Measurements from ENCODE around the gene WRNIP1.
"Not testable (repeated sequence)": the region's sequence is repeated elsewhere in the genome, so short reads cannot be mapped to it uniquely, and the experiment has no call there.

The WRNIP1 gene

DNA sequence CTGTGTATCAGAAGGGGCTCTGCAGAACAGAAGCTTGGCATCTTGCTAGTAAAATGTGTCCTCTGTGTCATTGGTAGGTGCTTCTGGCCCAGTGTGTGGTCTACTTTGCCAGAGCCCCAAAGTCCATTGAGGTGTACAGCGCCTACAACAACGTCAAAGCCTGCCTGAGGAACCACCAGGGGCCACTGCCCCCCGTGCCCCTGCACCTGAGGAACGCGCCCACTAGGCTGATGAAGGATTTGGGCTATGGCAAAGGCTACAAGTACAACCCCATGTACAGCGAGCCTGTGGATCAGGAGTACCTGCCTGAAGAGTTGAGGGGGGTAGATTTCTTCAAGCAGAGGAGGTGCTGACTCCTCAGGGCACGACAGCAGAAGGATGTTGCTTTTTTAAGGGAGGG, 19.7 kb downstream of the WRNIP1 start:
- DNase-seq (ENCODE audit: low spot score): no peak

DNA sequence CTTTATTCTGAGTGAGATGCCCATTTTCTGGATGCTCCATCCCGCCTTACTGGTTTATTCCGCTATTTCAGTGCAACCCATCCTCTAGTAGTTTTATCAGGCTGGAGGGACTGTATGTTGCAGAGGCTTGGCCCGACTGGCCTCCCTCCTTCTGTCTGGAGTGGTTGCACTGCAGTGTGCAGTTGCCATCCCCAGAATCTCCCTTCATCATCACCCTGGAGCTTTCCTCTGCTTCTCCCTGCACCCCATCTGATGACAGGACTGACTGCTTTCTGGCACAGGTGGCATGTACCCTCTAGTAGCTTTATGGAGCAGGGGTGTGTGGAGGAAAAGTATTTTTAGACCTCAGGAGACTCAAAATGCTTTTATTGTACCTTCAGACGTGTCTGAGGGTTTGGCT, 21.1 kb downstream of the WRNIP1 start:
- no peak for DNase-seq (ENCODE audit: low spot score)

DNA sequence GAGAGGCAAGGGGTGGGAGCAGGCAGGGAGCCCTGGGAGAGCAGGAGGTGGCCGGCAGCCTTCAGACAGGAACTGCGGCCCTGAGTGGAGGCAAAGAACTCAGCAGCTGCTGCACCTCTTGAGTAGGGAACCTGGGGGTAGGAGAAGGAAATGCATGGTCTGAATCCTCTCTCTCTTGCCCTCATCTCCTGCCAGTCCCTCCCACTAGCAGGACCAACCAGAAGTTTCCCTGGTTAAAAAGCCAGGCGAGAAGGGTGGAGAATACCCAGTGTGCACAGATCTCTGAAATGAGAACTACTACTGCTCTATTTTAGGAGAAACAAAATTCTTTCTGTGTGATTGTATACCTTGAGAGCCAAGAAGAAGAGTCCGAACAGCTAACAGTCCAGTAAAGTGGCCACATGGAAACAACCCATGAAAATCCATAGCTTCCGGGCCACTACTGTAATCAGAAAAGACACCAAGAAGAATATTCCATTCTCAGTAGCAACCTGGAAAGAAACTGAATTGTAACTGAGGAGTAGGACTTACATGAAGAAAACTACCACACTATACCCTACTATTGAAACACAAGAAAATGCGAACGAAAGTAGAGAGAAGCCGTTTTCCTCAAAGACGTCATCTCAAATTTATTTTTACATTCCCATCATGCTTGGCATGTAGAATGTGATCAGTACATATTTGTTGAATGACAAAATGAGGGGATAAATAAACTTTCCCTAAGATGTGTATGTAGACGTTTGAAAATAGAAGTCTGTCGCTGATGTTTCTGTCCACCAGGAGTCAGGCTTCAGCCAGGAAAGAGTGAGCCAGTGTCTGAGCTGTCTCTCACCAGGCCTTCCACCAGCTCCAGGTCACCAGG, 25.6 kb downstream of the WRNIP1 start:
- DNase-seq (ENCODE audit: low spot score): peak; percentile 53

DNA sequence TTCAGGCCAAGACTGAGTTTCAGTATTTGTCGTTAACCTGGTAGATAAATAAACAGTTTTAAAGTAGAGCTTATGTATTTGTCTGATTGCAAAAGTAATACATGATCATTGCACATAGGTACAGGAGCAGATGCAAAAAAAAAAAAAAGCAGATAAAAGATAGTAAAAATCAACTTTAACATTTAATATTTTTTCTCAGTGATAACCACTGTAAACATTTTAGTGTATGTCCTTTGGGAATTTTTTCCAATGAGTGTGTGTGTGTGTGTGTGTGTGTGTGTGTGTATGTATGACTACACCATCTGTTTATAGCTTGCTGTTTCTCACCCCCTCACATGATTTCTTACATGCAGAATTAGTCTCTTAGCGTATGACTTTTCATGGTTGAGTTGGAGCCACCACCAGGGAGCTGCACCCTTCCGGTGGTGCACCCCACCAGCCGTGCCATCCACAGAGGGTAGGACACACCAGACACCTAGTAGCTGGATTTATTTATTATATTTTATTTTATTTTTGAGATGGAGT, 26.3 kb downstream of the WRNIP1 start:
- DNase-seq (ENCODE audit: low spot score): no peak

DNA sequence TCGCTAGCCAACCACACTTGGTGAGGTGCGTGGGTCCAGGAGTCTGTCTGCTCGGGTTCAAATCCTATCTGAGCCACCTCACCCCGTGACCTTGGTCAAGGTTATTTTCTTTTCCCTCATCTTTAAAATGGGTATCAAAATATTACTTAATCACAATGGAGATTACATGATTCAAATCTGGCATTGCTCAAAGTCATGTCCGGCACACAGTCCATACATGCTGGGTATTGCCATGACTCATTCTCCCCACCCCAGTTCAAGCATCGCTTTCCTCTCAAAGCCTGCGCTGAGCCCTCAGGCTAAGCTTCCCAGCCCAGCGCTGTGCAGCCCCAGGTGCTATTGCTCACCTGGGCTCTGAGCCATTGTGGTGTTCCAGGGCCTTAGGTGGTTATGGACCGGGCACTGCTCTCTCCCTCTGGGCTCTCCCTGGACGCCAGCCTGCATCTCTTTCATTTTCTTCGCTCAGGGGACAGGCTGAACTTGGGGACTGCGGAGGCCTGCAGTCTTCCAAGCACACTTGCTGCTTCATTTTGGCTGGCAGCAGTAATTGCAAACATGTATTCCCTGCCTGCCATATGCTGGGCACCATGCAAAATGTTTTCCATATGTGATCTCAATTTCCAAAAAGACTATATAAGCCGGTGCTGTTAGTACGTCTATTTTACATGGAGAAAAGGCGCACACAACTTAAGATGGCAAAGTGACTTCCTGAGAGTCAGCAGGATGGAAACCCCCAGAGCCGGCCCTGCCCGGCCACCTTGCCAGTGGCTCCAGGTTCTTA, 27.3 kb downstream of the WRNIP1 start:
- DNase-seq (ENCODE audit: low spot score): no peak

DNA sequence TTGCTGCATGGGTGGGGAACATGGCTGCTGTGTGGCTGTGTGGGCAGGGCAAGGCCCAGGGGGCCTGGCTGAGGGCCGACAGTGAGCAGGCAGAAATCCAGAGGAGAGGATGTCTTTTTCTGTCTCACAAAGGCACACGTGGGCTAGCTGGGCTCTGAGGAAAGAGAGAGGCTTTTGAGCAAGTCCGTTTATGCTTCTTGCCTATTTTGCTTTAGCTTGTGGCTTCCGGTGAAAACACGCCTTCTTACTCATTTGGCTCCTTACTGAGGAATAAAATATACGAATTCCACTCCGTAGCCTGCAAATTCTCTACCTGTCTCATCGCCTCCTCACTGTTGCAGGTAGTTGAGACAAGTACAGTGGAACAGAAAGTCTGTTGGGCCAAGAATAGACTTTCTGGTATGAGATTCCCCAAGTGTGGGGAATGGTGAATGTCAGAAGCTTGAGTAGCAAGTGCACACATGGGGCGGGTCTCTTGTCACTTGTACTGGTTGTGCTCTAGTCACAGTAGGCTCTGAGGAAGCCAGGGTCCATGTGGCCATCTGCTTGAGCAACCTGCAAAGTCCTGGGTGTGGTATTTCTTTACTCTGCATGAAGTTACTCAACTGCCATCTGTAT, 28.4 kb downstream of the WRNIP1 start:
- no peak for DNase-seq (ENCODE audit: low spot score)

DNA sequence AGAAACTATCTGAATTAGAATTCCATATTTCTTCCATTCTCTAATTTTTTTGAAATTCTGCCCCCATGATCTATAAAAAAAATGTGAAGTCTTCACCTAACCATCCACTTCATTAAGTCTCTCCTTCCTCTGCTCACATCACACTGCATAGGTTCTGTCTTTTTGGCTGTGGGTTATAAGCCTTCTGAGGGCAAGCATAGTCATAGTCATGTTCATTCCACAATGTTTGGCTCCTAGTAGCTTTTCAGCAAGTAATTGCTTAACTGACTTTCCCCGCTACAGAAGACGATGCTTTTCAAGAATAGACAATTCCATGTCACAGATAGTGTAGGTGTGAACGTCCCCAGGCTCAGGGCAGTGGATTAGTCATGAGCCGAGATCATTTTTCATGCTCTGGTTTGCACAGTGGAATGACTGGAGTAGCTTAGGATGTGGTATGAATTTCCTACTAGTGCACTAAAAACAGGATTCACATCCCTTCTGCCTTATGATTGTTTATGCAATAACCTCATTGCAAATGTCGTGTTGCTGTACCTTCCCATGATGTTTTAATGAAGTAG, 29.1 kb downstream of the WRNIP1 start:
- DNase-seq (ENCODE audit: low spot score): no peak

DNA sequence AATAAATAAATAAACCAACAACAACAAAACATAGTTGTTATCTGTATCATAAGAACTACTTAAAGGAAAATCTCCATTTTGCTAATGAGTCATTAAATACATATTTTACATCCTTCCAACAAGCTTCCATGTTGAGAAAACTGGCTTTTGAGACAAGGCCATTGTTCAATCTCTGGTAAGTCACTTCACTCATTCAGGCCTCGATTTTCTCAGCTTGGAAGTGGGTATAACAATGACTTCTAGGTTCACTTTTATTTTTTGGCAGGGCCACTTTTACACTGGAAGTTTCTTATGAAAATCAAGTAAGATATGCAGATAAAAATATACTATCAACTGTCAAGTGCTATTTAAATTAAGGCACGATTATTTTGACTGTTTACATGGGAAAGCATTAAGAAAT, 30.0 kb downstream of the WRNIP1 start:
- no peak for DNase-seq (ENCODE audit: low spot score)

DNA sequence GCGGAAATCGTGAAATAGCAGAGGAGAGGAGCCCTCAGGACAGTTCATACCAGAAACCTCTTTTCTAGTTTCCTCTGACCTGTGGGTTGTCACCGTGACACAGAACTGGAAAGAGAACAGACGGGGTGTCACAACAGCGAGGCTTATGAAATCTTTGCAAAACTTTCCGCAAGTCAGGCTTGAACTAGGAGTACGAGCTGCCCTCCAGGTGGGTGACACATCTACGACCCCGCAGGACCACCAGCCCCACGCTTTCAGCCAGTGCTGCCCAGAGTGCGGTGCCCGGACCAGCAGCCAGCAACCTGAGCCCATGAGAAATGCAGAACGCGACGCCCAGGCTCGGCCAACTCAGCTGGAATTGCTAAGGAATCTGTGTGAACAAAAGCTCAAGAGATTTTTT, 30.8 kb downstream of the WRNIP1 start:
- DNase-seq (ENCODE audit: low spot score): no peak

DNA sequence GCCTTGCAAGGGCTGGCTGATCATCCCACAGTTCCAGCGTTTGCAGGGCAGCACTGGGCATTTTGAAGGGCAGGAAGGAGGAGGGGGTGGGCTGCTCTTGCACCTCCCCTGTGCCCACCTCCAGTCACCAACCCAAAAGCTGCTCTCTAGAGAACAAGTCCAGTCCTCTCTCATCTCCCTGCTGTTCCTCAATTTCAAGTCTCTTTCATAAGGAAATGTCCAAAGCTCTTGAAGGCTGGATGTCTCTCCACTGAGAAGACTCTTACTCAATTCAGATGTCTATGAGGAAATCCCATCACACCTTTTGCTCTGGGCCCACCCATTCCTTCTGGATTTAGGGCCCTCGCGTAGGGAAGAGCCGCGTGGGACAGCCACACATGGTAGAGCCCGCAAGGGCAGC, 31.7 kb downstream of the WRNIP1 start:
- DNase-seq (ENCODE audit: low spot score): no peak

DNA sequence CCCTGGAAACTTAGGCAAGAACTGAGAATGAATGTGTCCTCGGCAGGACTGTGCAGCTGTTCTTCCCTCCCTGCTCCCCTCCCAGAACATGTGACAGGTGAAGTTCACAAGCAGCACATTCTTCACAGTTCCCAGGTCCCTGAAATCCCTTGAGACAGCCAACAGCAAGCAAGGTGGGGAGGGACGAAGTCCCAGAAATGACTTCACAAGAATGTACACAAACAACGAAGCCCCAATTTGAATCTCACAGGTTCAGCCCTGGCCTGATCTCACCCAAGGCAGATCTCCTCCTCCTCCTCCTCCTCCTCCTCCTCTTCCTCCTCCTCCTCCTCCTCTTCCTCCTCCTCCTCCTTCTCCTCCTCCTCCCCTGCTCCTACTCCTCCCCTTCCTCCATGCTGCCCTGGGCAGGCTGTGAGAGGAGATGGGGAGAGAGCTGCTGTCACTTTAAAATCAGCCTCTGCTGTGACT, 32.4 kb downstream of the WRNIP1 start:
- no peak for DNase-seq (ENCODE audit: low spot score)

DNA sequence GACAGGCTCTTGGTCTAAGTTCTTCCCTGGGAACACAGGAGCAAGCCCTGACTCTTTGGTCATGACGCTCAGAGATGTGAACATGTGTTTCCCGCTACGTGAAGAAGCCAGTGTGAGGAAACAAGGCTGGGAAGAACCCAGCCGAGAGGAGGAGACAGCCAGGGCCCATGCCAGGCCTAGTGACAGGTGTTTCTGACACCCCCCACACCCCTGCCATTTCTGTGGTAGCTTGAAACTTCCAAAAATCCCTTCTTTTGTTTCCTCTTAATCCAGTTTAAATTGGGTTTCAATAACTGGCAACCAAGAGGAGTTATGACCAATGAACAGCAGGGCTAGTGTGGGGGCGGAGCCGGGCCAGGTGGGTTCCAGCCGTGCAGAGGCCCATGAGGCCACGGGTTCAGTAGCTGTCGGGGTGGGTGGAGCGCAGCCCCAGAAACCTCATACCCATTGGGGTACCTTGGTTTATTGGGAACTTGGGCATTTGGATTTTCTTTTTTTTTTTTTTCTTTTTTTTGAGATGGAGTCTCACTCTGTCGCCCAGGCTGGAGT, 33.5 kb downstream of the WRNIP1 start:
- no peak for DNase-seq (ENCODE audit: low spot score)

DNA sequence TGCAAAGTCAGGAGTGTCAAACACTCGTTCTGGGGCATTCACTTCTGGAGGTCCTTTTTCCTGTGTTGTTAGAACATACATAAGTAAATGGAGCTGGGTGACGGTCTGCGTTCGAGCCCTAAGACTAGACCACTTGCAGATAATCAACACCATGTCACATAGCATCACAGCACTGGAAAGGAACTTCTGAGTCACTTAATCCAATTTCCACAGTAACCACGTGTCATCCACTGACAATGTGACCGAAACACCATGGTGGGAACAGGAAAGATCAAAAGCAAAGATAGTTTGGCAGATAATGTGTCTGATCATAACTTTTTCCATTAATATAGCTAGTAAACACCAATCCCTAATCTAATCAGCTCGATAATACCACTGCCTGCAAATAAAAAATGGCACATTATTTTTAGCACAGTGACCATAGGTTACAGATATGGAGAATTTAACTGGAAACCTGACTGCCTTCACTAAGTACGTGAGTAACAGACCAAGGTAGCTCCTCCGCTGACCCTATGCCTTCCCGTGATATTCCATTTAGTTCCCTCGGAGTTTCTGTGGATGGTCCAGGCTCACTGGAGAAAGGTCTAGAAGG, 34.8 kb downstream of the WRNIP1 start:
- no peak for DNase-seq (ENCODE audit: low spot score)

DNA sequence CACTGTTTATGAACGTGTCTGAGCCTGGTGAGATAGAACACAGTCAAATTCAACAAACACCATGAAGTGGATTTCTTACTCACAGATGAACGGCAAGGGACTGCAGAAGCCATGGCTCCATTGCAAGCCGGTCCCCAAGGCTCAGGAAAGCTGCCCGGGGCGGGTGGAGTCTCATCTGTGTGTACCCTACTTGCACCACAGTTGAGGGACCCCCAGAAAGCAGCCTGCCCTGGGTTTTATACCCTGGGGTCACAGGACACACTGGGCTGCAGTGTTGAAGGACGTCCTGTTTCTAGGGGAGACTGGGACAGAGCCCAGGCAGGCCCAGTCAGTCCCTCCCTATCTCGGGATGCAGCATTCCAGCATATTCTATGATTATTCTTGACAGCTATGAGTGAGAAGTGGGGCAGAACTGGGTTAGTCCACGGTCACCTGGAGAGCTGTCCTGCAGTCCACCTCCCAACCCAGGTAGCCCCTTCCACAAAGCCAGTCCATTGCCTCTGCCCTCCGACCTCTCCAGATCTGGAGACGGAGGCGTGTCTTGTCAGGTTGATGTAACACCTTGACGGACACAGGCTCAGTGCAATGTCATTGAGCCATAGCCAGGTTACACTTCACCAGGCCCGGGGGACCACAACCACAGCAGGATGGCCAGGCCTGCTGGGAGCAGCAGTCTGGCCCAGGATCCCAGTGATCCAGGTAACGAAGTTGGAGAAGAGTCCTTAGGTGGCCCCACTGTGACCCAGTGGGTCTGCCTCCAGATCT, 35.5 kb downstream of the WRNIP1 start:
- no peak for DNase-seq (ENCODE audit: low spot score)

DNA sequence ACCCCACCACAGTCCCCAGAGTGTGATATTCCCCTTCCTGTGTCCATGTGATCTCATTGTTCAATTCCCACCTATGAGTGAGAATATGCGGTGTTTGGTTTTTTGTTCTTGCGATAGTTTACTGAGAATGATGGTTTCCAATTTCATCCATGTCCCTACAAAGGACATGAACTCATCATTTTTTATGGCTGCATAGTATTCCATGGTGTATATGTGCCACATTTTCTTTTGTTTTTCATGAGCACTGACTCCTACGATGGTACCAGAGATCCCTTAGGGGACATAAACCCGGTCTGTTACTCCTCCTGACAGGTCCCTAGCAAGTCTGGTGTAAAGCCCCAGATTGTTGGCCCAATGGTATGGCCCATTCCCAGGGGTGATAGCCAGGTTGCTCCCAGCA, 36.5 kb downstream of the WRNIP1 start:
- not testable (repeated sequence) for DNase-seq (ENCODE audit: low spot score)

DNA sequence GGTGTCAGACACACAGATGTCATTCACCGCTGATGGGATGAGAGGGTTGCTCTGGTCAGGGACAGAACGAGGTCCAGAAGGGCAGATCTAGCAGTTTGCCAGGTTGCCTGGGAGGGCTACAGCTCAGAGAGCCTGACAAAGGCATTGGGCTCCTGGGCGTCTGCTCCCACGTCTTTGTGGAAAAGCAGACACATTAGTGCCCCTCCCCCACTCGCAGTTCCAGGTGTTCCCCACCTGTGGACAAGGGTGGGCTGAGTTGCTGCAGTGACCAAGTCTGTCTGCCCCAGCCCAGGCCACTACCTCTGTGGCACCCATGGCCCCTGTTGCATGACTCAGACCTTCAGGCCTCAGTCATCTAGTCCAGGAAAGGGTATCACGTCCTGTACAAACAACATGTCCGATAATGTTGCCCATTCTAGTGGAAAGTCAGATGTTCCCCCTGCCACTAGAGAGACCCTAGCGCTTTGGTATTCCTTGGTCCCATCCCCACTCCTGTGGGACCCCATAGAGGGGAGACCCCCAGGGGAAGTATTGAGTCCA, 37.4 kb downstream of the WRNIP1 start:
- no peak for DNase-seq (ENCODE audit: low spot score)

DNA sequence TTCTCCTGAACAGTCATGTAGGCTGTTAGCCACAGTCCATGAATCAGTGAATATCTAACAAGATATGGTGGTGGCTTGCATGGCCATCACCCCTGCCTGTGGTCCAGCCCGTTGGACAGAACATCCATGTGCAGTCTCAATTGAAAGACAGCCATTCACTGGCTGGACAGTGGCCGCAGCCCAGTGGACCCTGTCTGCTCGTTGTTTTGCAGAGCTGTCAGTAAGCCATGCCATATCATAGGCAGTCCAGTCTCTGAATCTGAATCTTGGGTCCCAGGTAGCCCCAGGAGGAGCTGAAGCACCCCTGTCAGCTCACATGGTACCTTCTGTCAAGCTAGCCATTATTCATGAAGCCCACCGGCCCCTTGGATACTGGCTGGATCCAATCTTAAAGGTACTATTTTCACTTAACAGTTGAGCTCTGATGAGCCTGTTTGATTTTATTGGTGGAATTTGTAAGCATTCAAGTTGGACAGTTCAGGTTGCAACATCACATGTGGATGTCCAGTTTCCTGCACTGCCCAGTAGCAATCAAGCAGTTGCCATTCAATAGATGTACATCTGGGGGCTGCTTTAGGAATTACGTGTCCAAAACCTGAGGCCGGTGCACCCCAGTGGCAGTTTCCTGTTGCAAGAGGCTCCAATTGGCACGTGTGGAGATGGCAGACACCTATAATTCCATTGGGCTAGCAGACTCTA, 38.7 kb downstream of the WRNIP1 start:
- DNase-seq (ENCODE audit: low spot score): no peak

DNA sequence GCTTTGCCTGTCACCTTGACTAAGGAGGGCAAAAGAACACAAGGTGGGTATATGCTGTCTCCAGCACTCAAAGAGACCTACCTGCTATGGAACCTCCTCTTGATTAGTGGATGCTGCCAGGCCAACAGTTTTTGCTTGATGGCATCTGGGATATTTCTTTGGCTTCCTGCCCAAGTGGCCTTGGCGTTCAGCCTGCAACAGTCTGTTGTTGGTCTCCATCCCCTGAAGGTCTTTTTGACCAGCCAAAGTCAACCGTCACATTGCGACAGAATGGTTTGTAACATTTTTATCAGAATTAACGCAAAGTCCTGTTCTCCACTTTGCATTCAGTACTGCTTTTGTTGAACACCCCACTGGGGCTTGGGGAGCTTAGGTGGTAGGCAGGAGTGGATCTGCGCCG, 39.3 kb downstream of the WRNIP1 start:
- DNase-seq (ENCODE audit: low spot score): no peak

DNA sequence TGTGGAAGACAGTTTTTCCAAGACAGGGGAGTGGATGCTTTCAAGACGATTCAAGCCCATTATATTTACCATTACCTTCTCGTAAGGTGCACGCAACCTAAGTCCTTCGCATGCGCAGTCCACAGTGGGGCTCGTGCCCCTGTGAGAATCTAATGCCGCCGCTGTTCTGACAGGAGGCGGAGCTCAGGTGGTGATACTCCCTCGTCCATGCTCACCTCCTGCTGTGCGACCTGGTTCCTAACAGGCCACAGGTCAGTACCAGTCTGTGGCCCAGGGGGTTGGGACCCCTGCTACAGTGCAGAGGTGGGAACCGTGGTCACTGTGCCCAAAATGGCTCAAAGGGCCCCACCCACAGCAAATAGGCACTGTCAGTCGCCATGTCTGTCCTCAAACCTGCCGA, 39.8 kb downstream of the WRNIP1 start:
- DNase-seq (ENCODE audit: low spot score): no peak

DNA sequence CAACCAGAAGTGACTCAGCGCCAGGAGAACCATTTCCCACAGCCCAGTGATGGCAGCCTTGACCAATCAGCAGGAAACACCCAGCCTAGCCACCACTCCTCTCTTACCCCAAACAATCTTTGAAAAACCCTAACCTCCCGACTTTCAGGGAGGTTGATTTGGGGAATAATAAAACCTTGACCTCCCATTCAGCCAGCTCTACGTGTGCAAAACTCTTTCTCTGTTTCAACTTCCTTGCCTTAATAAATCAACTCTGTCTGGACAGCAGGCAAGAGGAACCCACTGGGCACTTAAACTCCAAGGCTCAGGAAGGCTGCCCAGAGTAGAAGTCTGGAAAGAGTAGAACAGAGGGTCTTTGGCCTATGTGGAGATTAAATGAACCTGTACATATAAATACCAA, 41.5 kb downstream of the WRNIP1 start:
- DNase-seq (ENCODE audit: low spot score): no peak

Data from germinal center (tissue), 1 donor.